Ectodermal cell (in vitro differentiated cells): ENCODE results near the gene STK32A.

Source experiments
- H3K27ac ChIP-seq: 2 replicates; pipeline ENCODE4 v1.7.0; 2013; ENCODE audit warnings: mild to moderate bottlenecking, low read depth, low read length; ENCODE audit not compliant: insufficient read depth, poor library complexity, severe bottlenecking
- H3K27me3 ChIP-seq: 2 replicates; pipeline ENCODE4 v1.7.0; 2013; ENCODE audit warnings: mild to moderate bottlenecking, low read length; ENCODE audit not compliant: insufficient read depth, control insufficient read depth, poor library complexity, severe bottlenecking
- H3K36me3 ChIP-seq: one replicate; pipeline ENCODE4 v1.7.0; 2013; ENCODE audit warnings: low read length; ENCODE audit not compliant: control insufficient read depth, insufficient read depth
- H3K4me1 ChIP-seq: one replicate; pipeline ENCODE4 v1.7.0; 2013; ENCODE audit warnings: low read length; ENCODE audit not compliant: control insufficient read depth, insufficient read depth
- H3K4me3 ChIP-seq: 2 replicates; pipeline ENCODE4 v1.7.0; 2013; ENCODE audit warnings: low read depth, low read length, control low read depth; ENCODE audit not compliant: insufficient read depth
- H3K9me3 ChIP-seq: 2 replicates; pipeline ENCODE4 v1.7.0; 2013; ENCODE audit warnings: mild to moderate bottlenecking, low read length, moderate library complexity; ENCODE audit not compliant: control insufficient read depth
- WGBS, 2 experiments: methylation state at CpG; one replicate each; pipeline ENCODE4 v1.1.7; 2013; ENCODE audit warnings: missing lambda C conversion rate in 2 of 2; 5-methylcytosine and 5-hydroxymethylcytosine counted together

Gene STK32A

DNA sequence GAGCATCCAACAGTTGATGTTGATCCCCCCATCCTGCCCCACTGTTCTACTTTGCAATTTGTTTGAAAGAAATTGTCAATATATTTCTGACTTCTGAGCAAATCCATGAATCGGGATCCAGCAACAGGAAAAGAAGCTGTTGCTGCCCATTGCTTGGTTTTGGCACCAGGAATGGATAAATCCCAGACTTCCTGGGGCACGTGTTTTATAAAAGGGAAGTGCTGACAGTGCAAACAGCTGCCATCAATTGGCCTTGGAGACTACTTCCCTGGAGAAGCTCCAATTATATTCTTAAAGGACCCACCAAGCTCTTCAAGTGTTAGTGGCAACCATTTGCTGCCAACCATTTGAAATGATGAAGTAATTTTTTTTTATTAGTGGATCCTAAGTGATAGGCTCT lies 13.7 kb downstream of the STK32A start:
- no peak overlapping the region for H3K27ac ChIP-seq
- no peaks in the 10 kb centered on the region for H3K36me3 ChIP-seq
- H3K4me1 ChIP-seq: no peaks in the 10 kb centered on the region
- no peaks in the 10 kb centered on the region for H3K9me3 ChIP-seq
- no peak overlapping the region for H3K4me3 ChIP-seq
- H3K27me3 ChIP-seq: no peaks in the 10 kb centered on the region
- WGBS, 2 experiments: 80 to 84% methylated on average over 2 of the region's 2 CpGs

DNA sequence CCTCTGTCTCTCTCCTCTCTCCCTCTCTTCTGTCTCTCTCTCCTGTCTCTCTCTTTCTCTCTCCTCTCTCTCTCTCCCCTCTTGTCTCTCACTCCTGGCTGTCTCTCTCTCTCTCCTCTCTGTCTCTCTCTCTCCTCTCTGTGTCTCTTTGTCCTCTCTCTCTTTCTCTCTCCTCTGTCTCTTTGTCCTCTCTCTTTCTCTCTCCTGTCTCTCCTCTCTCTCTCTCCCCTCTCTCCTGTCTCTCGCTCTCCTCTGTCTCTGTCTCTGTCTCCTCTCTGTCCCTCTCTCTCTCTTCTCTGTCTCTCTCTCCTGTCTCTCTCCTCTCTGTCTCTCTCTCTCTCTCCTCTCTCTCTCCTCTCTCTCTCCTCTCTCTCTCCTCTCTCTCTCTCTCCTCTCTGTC lies 25.0 kb downstream of the STK32A start:
- H3K27ac ChIP-seq: no peak overlapping the region
- no peak overlapping the region for H3K4me3 ChIP-seq
- H3K9me3 ChIP-seq: no peaks in the 10 kb centered on the region
- H3K4me1 ChIP-seq: no peaks in the 10 kb centered on the region
- no peaks in the 10 kb centered on the region for H3K27me3 ChIP-seq
- no peaks in the 10 kb centered on the region for H3K36me3 ChIP-seq
- 85 to 90% methylated on average over 1 of the region's 1 CpG for WGBS, 2 experiments

DNA sequence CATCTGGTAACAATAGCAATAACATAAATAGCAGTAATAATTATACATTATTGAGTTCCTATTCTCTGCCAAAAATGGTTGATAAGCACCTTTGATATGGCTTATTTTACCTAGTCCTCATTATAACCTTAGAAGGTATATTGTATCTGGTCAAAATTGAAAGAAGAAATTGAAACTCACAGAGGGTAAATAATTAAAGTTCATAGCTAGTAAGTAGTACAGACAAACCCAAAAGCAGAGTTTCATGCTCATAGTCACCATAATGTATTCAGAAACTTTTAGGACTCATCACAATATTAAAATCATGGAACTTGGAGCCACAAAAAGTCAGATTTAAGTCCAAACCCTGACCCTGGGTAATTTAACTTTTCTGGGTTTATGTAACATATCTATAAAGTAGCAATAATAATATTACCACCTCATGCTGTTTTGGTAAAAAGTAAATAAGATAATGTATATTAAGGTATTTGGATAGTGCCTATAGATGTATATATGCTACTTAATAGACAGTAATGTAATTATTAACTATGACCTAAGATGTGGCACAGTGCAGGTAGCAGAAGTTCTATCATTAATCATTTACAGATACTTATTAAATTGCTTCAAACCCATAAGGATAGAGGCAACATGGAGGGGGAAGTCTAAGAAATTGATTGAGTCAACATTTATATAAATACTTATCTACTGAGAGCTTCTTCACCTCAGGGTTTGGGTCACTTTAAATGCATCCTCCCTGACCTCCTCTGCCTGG lies 32.4 kb downstream of the STK32A start:
- Histone ChIP-seq H3K27me3 (no peaks in the 10 kb centered on the region), H3K27ac (no peak overlapping the region), H3K36me3 (no peaks in the 10 kb centered on the region), H3K4me3 (no peak overlapping the region), H3K9me3 (no peaks in the 10 kb centered on the region), H3K4me1 (no peaks in the 10 kb centered on the region)

DNA sequence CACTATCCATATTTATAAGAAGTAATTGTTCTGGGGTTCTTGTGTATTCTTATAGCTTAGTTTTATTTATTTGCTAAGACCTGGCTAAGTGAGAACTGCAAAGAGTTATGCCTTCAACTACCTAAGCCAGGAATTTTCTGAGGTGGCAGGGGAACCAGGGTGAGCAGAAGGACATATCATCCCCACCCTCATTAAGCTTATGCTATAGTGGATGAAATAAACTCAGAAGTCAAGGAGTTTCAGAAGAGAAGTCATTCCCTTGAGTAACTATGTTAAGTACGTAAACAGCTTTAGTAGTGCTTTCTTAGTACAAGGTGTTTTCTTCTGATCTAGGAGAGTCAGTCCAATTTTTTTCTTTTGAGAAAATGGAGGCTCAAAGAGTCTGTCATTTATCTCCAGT lies 41.7 kb downstream of the STK32A start:
- no peak overlapping the region for H3K27ac ChIP-seq
- H3K4me3 ChIP-seq: no peak overlapping the region
- 97 to 100% methylated on average over 1 of the region's 1 CpG for WGBS, 2 experiments
- H3K9me3 ChIP-seq: no peaks in the 10 kb centered on the region
- H3K36me3 ChIP-seq: no peaks in the 10 kb centered on the region
- no peaks in the 10 kb centered on the region for H3K27me3 ChIP-seq
- no peaks in the 10 kb centered on the region for H3K4me1 ChIP-seq

DNA sequence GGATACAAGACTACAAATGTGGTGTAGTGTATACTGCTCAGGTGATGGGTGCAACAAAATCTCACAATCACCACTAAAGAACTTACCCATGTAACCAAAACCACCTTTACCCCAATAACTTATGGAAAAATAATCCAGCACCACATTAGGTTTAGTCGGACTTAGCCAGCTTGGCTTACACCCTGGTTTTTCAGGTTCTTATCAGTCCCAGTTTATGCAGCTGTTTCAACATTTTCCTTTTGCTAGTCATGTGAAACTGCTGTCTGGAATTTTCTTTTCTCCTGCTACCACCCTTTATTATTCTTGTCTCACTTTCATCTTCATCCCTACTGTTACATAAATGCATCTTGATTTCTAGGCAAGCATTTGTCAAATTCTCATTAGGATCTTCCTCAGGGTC lies 51.5 kb downstream of the STK32A start:
- H3K9me3 ChIP-seq: no peaks in the 10 kb centered on the region
- no peak overlapping the region for H3K4me3 ChIP-seq
- H3K36me3 ChIP-seq: no peaks in the 10 kb centered on the region
- WGBS, 2 experiments: 93 to 96% methylated on average over 1 of the region's 1 CpG
- H3K4me1 ChIP-seq: no peaks in the 10 kb centered on the region
- no peak overlapping the region for H3K27ac ChIP-seq
- no peaks in the 10 kb centered on the region for H3K27me3 ChIP-seq

DNA sequence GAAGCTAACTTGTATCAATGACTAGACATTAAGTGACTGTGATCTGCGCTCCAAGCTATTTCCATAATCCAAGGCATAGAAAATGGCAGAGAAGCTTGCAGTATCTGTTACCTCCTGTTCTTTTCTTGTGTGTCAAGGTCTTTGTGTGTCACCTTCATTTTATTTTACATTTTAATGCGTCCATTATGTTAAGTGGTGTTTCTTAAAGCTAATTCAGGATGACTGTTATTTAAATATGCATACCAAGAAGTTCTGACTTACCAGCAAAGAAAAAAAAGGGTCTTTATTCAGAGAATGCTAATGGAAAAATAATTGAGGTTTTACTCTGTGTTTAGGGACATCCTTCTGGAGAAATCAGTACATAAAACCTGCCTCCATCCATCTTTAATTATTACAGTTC lies 52.3 kb downstream of the STK32A start:
- 94 to 95% methylated on average over 1 of the region's 2 CpGs for WGBS, 2 experiments

DNA sequence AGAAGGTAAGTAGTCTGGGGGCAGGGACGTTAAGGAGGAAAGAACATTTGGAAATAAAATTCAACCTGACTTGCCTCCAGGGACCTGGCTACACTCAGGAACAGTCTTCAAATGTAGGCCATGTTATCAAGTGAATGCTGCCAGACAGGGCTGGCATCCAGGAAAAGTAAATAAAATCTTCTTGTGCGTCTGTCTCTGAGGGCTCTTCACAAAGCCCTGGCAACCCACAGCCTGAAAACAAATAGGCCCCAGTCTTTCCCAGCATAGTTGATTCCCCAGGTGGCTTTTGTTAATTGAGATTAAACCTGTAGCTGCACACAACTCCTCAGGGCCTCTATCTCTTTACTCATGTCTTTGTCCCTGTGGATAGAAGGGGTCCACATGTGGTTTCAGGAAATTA lies 55.4 kb downstream of the STK32A start:
- H3K4me1 ChIP-seq: no peaks in the 10 kb centered on the region
- H3K4me3 ChIP-seq: no peak overlapping the region
- no peaks in the 10 kb centered on the region for H3K9me3 ChIP-seq
- H3K27me3 ChIP-seq: no peaks in the 10 kb centered on the region
- 37 to 39% methylated on average over 2 of the region's 2 CpGs for WGBS, 2 experiments
- no peaks in the 10 kb centered on the region for H3K36me3 ChIP-seq
- no peak overlapping the region for H3K27ac ChIP-seq

More for the DNA sequence above, 52.3 kb downstream of the STK32A start:
- Histone ChIP-seq H3K9me3 (no peaks in the 10 kb centered on the region), H3K27me3 (no peaks in the 10 kb centered on the region), H3K4me3 (no peak overlapping the region), H3K4me1 (no peaks in the 10 kb centered on the region), H3K27ac (no peak overlapping the region), H3K36me3 (no peaks in the 10 kb centered on the region)

DNA sequence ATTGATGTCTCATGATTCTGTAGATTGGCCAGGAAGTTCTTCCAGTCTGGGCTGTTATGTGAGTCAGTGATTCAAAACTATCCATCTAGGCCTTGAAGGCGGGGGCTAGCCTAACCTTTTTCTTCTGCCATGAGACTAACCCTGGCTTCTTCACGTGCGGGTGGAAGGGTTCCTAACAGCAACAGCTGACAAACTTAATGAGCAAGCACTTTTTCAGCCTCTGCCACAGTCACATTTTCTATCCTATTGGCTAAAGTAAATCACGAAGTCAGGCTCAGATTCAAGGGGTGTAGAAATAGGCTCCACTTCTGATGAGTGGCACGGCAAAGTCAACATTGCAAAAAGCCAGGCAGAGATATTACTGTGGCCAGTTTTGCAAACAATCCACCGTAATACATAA lies 68.4 kb downstream of the STK32A start:
- 89 to 92% methylated on average over 6 of the region's 6 CpGs for WGBS, 2 experiments
- no peaks in the 10 kb centered on the region for H3K4me1 ChIP-seq
- no peaks in the 10 kb centered on the region for H3K9me3 ChIP-seq
- H3K4me3 ChIP-seq: no peak overlapping the region
- no peak overlapping the region for H3K27ac ChIP-seq
- H3K36me3 ChIP-seq: no peaks in the 10 kb centered on the region
- H3K27me3 ChIP-seq: no peaks in the 10 kb centered on the region

DNA sequence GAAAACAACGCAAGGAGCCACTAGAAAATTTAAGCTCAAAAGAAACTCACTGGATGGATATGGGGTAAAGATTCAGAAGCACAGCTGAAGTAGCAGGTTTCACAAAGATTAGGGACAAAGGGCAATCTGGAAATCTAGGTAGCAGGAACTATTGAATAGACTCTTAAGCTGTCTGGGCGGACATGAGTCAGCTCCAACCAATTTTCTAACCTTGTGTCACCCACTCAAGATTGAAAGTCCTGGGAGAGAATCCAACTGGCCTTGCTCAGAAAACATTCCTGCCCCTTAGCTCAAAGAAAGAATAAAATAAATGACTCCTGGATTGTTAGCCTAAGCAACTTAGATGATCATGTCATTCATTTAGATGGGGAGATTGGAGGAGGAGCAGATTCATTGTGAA lies 69.2 kb downstream of the STK32A start:
- H3K4me3 ChIP-seq: no peak overlapping the region
- H3K27ac ChIP-seq: no peak overlapping the region
- H3K9me3 ChIP-seq: no peaks in the 10 kb centered on the region
- H3K27me3 ChIP-seq: no peaks in the 10 kb centered on the region
- H3K4me1 ChIP-seq: no peaks in the 10 kb centered on the region
- H3K36me3 ChIP-seq: no peaks in the 10 kb centered on the region
- WGBS, 2 experiments: 88 to 96% methylated on average over 2 of the region's 2 CpGs

DNA sequence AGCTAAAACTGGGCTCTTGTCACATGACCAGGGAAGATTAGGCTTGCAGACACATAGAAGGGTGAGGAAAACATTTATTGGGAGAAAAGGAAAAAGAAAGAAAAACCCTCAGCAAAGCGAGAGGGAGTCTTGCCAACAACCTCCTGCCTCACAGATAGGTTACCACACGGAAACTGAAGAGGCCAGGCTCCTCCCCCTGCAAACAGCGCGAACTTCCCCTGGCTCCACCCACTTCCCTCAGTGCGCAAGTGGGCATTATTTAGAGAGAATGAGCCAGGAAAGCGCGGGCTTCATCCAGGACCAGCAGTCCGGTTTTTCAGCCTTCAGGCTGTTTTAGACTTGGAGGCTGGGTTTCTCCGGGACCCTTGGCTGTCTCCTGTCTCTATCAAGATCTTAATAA lies 70.3 kb downstream of the STK32A start:
- H3K27ac ChIP-seq: no peak overlapping the region
- H3K9me3 ChIP-seq: no peaks in the 10 kb centered on the region
- H3K36me3 ChIP-seq: no peaks in the 10 kb centered on the region
- no peak overlapping the region for H3K4me3 ChIP-seq
- no peaks in the 10 kb centered on the region for H3K27me3 ChIP-seq
- H3K4me1 ChIP-seq: no peaks in the 10 kb centered on the region
- 89 to 92% methylated on average over 9 of the region's 9 CpGs for WGBS, 2 experiments

DNA sequence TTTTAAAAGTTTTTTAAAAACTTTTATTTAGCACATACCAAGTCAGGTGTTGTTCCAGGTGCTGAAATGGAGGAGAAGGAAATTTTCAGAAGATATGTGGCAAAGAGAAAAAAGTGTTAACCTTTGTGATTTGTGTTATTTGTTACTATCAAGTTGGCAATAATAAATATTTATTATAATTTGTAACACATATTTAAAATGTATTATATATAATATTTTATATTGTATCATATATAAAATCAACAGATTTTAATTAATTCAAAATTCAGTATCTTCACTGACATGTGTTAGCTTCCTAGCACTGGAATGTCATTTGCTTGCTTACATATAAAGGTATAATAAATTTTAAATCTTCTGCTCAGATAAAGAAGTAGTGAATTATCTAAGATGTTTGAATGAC lies 71.5 kb downstream of the STK32A start:
- H3K27me3 ChIP-seq: no peaks in the 10 kb centered on the region
- H3K4me1 ChIP-seq: no peaks in the 10 kb centered on the region
- no peaks in the 10 kb centered on the region for H3K36me3 ChIP-seq
- no peak overlapping the region for H3K27ac ChIP-seq
- H3K4me3 ChIP-seq: no peak overlapping the region
- H3K9me3 ChIP-seq: no peaks in the 10 kb centered on the region
